ENCODE data around the gene PDE6A.

DNA sequence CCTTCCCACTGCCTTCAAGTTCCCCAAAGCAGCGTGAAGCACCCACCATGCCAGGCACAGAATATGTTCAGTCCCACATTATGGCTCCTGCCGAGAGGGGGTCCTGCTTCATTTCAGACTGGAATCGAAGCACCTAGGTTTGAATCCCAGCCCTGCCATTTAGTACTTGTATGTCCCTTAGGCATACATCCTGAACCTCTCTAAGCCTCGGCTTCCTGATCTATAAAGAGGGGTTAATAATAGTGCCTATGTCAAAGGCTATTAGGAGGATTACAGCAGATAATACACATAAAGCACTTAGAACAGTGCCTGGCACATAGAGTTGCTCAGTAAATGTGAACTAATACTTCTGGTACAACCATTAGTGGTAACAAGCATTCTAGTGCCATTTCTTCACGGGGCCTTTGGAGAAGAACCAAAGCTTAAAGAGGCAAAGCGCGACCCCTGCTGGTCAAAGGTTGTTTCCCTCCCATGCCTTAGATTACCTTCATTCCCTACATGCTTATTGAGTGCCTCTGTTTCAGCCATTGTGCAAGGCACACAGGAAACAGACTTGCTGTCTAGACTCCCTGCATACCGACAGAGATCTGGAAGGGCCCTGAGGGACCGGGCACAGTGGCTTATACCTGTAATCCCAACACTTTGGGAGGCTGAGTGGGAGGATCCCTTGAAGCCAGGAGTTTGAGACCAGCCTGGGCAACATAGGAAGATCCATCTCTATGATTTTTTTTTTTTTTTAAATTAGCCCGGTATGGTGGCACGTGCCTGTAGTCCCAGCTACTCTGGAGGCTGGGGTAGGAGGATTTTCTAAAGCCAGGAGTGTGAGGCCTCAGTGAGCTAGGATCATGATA lies 116.2 kb downstream of the PDE6A start:
- TF ChIP-seq, protein P1, sequence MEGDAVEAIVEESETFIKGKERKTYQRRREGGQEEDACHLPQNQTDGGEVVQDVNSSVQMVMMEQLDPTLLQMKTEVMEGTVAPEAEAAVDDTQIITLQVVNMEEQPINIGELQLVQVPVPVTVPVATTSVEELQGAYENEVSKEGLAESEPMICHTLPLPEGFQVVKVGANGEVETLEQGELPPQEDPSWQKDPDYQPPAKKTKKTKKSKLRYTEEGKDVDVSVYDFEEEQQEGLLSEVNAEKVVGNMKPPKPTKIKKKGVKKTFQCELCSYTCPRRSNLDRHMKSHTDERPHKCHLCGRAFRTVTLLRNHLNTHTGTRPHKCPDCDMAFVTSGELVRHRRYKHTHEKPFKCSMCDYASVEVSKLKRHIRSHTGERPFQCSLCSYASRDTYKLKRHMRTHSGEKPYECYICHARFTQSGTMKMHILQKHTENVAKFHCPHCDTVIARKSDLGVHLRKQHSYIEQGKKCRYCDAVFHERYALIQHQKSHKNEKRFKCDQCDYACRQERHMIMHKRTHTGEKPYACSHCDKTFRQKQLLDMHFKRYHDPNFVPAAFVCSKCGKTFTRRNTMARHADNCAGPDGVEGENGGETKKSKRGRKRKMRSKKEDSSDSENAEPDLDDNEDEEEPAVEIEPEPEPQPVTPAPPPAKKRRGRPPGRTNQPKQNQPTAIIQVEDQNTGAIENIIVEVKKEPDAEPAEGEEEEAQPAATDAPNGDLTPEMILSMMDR (IDR thresholded peaks at IDR 0.05): peak; percentile 97
- TF ChIP-seq MYC (IDR thresholded peaks at IDR 0.05; ENCODE audit: borderline replicate concordance, low read length) (no peak), POLR2A (IDR thresholded peaks at IDR 0.05; ENCODE audit: low read length) (no peak)

All from A549 (cell line).